Stimulated activated CD8-positive, alpha-beta memory T cell treated with anti-CD3 and anti-CD28 coated beads, Interleukin-15, amount 100 ng/mL, for 24 hours (primary cell): ENCODE results near the gene FBXW4.

Experiments
- DNase-seq: peaks from one replicate; pipeline ENCODE4 v3.0.0-alpha.2; 2020; ENCODE audit warnings: low read depth

FBXW4 gene

DNA sequence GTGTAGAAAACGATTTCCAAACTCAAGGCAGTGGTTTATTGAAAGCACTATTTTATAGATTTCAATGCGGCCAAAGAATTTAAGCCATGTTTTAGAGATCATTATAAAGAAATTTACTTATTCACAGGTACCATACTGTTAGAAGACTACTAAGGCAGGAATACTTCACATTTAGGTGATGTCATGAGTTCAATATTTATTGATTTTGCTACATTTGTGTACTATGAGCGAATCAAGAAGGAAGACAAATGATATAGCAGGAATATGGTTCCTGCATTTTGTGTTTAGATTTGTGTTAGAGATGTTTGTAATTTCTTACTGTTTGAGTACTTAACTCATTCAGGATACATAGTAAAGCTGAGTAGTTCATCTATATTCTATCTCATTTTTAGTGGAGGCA lies 1.7 kb upstream of the FBXW4 start:
- DNase-seq: no peak

DNA sequence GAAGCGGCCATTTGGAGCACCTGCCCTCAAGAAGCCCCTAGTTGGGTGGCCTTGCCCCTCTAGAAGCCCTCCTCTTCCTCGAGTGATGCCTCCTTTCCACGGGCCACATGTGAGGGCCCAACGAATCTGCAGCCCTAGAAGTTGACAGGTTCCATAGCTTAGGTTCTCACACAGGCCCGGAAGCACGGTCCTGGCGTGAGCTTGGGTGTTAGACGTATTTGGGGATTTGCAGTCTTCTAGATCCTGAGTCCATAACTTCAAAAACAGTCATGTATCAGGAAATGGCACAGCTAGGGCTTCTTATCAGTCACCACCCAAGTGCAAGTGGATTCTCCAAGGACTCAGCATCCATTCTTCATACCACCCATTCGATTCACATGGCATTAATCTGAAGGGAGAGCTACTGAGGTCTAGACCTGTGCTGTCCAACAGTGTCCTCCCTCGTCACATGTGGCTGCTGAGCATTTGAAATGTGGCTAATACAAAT lies 477 bp upstream of the FBXW4 start:
- DNase-seq: no peak

DNA sequence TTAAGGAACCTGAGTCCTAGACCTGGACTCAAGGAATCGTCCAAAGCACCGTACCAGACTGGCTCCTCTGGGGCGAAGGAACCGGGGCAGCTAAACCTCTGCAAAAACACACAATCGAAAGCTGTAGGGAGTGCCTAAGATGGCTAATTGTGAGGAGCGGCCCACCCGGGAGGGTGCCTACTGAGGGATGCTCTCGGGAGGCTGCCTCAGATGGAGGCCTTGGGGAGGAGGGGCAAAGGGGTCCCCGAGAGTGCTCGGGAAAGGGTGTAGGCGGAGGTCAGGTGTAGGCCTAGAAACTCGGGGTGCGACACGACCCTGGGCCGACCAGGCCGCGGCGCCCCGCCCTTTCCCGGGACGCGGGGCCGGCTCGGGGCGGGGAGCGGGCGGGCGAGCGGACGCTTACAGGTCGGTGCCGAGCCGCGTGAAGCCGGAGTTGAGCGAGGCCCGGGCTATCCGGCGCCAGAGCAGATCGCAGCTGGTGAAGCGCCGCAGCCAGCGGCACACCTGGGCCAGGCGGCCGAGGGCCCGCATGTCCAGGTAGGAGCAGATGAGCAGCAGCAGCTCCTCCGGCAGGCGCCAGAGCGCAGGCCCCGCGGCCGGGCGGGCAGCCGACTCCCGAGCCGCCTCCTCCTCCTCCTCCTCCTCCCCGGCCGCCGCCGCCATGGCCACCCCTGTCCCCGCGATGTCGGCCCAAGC lies 844 bp downstream of the FBXW4 start:
- peak; percentile 42 for DNase-seq

DNA sequence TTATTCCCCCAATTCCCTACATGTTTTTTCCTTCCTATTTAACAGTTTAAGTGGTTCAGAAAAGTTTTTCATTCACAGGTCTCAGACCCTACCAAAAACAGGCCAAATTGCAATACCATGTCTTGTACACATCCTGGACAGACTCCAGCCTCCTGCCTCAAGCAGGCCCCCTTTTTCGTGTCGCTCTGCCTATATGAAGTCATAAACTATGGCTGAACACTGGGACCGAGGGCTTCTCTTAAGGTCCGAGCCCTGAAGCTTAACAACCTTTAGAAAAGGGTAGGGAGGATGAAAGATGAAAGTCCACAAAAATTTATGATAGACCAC lies 1.4 kb downstream of the FBXW4 start:
- no peak for DNase-seq

DNA sequence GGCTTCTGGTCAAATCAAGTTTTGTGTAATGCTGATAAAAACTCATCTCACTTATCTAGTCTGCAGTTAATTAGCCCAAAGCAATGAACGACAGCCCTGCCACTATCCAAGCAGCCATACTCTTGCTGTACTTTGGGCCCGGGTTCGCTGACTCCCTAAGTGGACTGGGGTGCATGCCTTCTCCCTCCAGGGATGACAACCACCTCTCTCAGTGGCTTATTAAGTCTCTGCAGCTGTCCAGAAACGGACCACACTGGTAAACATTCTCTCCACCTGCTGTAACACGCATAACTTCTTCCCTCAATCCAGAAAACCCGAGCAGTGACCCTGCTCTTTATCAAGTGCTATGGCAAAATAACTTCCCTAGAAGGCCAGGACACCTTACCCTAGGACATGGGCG lies 3.9 kb downstream of the FBXW4 start:
- no peak for DNase-seq

DNA sequence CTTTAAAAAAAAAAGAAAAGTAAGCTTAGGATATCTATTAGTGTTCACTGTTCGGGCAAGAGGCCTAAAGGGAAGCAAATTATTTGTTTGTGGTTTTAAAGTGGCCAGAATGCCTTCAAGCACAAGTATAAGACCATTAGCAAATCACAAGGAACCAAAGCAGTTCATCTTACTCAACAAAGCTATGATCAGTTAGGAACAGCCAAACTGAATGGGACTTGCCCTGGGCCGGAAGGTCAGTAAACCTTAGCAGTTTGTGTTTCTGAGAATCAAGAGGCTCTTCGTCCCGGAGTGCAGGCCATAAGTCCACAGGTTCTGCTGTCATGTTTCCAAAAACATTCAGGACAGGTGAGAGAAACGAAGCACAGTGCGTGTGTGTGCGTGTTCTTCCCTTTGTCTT lies 4.5 kb downstream of the FBXW4 start:
- DNase-seq: no peak

GRCh38 chr10:101687071-101687658 lies 7.8 kb downstream of the FBXW4 start:
- DNase-seq: no peak

- no peak for DNase-seq
Observed at GRCh38 chr10:101686133-101686925, 8.6 kb downstream of the FBXW4 start.

DNA sequence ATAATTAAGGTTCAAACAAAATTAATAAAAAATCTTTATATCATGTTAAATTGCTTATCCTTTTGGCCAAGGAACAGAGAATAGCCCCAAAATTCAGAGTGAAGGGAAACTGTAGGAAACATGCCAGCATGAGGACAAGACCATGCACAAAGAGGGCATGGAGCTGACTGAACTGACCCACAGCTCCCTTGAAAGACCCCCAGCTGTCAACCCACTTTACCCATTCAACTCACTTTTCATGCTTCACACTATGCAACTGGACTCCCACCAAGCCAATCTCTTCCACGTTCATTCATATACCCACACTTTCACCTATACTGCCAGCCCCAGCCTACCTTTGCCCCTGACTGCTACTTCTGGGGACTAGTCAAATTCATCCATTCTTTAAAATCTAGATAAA lies 10.2 kb downstream of the FBXW4 start:
- no peak for DNase-seq

GRCh38 chr10:101683276-101683675 lies 11.7 kb downstream of the FBXW4 start:
- no peak for DNase-seq

DNA sequence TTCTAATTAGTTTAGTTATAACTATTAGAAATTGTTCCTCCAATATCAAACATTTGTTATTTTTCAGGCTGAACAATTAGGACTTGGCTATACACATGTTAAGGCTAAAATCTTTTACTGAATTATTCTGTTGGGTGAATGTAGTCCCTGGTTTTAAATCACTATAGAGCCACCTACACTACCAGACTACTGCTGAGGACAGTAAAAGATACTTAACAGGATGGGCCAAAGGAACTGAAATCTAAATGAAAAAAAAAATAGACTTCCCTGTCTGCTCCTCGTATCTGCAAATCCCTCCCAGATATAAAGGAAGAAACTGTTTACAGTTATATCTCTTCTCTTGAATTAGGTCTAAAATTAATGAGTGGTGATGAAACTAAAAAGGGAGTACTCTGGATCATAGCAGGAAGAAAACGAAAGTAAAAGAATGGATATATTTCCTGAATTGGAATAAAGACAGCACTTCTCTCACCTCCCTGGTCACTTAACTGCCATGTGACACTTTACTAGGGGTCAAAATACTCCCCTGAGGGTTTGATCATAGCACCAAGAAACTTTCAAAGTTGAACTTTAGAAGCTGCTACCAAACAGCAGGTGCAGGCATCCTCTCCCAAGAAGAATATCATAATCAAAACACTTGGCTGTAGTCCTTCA lies 12.7 kb downstream of the FBXW4 start:
- no peak for DNase-seq

DNA sequence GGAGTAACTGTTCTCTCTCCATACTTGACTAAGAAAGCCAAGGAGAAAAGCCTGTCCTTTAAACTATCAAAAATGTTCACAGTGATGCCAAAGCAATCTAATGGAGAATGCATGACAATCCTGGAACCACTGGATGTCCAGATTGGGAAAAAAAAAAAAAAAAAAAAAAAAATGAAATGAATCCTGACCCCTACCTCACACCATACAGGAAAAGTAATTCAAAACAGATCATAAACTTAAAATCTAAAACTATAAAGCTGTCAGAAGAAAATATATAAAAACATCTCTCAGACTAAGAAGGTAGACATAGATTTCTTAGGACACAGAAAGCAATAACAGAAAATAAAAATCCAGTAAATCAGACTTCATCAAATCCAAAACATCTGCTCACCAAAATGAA lies 18.4 kb downstream of the FBXW4 start:
- DNase-seq: no peak

DNA sequence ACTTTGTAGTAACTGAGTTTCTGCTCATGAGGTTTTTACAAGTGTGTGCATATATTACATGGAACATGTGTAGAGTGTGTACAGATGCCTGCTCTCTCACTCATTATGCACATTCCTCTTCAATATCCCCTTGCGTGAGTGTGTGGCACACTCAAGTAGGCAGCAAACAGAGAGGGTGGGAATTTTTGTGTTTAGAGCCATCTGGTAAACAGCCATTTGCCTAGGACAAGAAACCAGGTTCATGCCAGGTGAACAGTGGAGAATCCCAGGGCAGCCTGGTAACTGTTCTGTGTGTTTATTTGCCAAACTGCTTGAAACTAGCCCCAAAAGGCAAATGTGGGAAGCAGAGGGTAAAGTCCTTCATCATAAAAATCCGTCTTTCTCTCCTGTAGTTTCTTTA lies 19.9 kb downstream of the FBXW4 start:
- DNase-seq: no peak

DNA sequence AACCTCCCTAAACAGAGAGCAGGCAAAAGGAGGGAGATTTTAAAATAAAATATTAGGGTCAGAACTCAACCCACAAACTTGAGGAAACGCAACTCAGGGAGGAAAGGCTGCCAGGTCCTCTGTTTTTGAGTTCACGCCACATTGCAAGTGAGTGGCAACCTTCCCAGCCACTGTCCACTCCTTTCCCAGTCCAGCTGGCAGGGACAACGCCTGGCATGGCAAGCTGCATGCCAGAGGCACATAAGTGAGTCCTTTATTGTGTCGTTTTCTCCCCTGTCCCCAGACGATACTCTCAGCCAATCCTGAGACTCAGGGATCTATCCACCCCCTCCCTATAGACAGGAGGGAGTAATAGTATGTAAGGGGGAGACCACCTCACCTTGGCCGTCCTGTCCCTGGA lies 22.4 kb downstream of the FBXW4 start:
- DNase-seq: no peak

DNA sequence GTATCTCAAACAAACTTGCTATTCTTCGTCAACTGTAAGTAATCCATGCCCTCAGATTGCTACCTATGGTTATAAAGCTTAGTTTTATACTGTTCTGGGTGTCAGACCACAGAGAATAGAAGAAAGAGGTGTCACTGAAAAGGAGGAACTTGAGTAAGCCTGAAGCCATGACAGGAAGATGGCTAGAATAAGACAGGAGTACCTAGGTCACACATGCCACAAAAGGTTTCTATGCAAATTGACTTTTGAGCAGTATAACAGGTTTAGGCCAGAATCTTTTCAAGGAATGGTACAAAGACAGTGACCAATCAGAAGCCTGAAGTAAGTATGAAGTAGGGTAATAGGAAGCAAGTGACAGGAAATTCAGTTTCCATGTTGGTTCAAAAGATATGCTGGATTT lies 23.5 kb downstream of the FBXW4 start:
- no peak for DNase-seq

- no peak for DNase-seq
Observed at GRCh38 chr10:101670635-101671034, 24.3 kb downstream of the FBXW4 start.

DNA sequence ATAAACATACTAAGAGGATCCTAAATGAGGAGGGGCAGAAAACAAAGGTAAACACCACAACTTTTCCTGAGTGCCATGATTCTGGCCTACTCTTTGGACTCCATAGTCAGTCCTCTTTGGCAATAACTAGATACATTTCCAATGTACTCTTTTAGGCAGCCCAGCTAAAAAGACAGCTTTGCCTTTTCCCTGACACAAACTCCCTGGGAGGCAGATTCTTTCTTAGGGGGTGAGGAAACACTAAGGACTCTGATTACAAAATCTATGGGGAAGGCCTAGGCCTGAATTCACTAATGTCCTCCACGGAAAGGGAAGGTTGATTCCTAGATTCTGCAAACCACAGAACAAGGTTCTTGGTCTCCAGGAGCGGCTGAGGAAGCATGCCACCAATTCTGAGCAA lies 25.8 kb downstream of the FBXW4 start:
- no peak for DNase-seq

DNA sequence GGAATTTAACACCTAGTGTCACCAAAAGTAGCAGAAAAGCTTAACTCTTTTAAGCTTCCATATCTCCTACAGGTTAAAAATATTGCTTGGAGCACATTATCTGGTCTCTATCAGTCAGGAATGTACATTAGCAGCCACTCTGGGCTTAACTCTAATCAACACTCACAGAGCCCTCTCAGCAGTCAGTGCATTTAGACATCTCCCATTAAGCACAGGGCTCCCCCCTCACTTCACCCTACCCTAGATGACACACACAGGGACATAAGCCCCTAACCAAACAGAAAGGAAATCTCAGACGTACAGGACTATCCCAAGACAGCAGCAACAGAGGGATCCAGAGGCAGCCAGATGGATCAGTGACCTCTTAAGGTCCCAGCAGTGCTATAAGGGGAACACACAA lies 26.4 kb downstream of the FBXW4 start:
- no peak for DNase-seq

GRCh38 chr10:101666083-101666482 lies 28.9 kb downstream of the FBXW4 start:
- no peak for DNase-seq

- DNase-seq: no peak
Observed at GRCh38 chr10:101663097-101663496, 31.9 kb downstream of the FBXW4 start.

DNA sequence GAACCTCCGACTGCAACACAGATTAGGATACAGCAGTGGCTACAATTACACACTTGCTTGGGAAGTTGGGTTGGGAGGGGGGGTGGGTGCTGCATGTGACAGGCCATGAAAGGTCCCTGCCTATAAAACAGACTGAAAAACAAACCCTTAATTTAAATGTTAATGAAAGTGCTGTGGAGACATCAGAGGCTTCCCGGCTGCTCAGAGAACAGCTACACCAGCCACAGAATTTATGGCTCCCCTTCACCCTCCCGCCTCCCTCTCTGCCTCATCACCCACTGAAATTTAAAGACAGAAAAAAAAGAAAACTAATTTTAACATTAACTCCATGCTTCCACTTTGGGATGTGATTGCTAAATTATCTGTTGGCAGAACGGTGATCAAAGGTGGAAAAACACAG lies 34.7 kb downstream of the FBXW4 start:
- DNase-seq: no peak

GRCh38 chr10:101658975-101659374 lies 36.0 kb downstream of the FBXW4 start:
- DNase-seq: no peak

GRCh38 chr10:101656890-101657289 lies 38.1 kb downstream of the FBXW4 start:
- DNase-seq: no peak
